Endodermal cell (in vitro differentiated cells): ENCODE results near the gene PTMS. TPM values are rescaled to one million over a fixed set of nuclear protein-coding genes. Genes with fewer than 3 reads are reported as not detected.

ENCODE experiments used
- DNase-seq: peaks from one replicate; pipeline ENCODE4 v3.0.0-alpha.2; 2017
- H3K27ac ChIP-seq: 2 replicates; pipeline ENCODE4 v1.5.1; 2013; ENCODE audit warnings: mild to moderate bottlenecking, low read depth, low read length, moderate library complexity
- H3K27me3 ChIP-seq: 2 replicates; pipeline ENCODE4 v1.6.1; 2013; ENCODE audit warnings: mild to moderate bottlenecking, low read length, moderate library complexity; ENCODE audit not compliant: insufficient read depth, control insufficient read depth, poor library complexity, severe bottlenecking
- H3K36me3 ChIP-seq: 2 replicates; pipeline ENCODE4 v1.7.0; 2013; ENCODE audit warnings: mild to moderate bottlenecking, low read length, moderate library complexity; ENCODE audit not compliant: control insufficient read depth, insufficient read depth
- H3K4me1 ChIP-seq: one replicate; pipeline ENCODE4 v1.7.0; 2013; ENCODE audit warnings: low read length; ENCODE audit not compliant: control insufficient read depth, insufficient read depth
- H3K4me3 ChIP-seq: 2 replicates; pipeline ENCODE4 v1.5.1; 2013; ENCODE audit warnings: mild to moderate bottlenecking, low read length, moderate library complexity
- H3K9ac ChIP-seq: 2 replicates; pipeline ENCODE4 v1.6.1; 2013; ENCODE audit warnings: mild to moderate bottlenecking, low read length, moderate library complexity; ENCODE audit not compliant: poor library complexity, severe bottlenecking; ENCODE audit errors: extremely low read depth
- H3K9me3 ChIP-seq: 2 replicates; pipeline ENCODE4 v1.6.1; 2013; ENCODE audit warnings: mild to moderate bottlenecking, low read length, moderate library complexity; ENCODE audit not compliant: control insufficient read depth
- H3K27ac Mint-ChIP-seq: 2 replicates; pipeline ENCODE4 v1.8.0; 2020; ENCODE audit warnings: mixed read lengths
- H3K27me3 Mint-ChIP-seq: 2 replicates; pipeline ENCODE4 v1.8.0; 2021; ENCODE audit warnings: mild to moderate bottlenecking, mixed read lengths; ENCODE audit not compliant: insufficient read depth
- H3K36me3 Mint-ChIP-seq: 2 replicates; pipeline ENCODE4 v1.8.0; 2020; ENCODE audit warnings: low read depth, mixed read lengths
- H3K4me1 Mint-ChIP-seq: 2 replicates; pipeline ENCODE4 v1.8.0; 2020; ENCODE audit warnings: mixed read lengths
- H3K4me3 Mint-ChIP-seq: 2 replicates; pipeline ENCODE4 v1.8.0; 2020; ENCODE audit warnings: mild to moderate bottlenecking, moderate library complexity, mixed read lengths
- H3K9me3 Mint-ChIP-seq: 2 replicates; pipeline ENCODE4 v1.8.0; 2020; ENCODE audit warnings: mild to moderate bottlenecking, mixed read lengths
- CTCF ChIP-seq: fragments of 200-600 bp; sonication (generic); conservative IDR thresholded peaks from 2 replicates; pipeline ENCODE4 v1.5.0; 2021; ENCODE audit warnings: antibody characterized with exemption, mild to moderate bottlenecking
- WGBS, 2 experiments: methylation state at CpG; one replicate each; pipeline versions ENCODE4 v1.1.5 to v1.1.7; 2013; ENCODE audit warnings: missing lambda C conversion rate in 2 of 2, mixed read lengths in 1 of 2; ENCODE audit not compliant: insufficient coverage in 1 of 2, insufficient read length in 1 of 2; 5-methylcytosine and 5-hydroxymethylcytosine counted together
- total RNA-seq, 2 donors: library from RNA; stranded (reverse); fragmentation: NEBNext Ultra II Directional in 1 of 2; extraction: Animal tissue kit (Norgen Biotek cat#: 25700) in 1 of 2; gene quantifications; 2 replicates in 1 of 2; 3 replicates in 1 of 2; pipeline ENCODE4 v1.2.1, GENCODE V29; 2021

PTMS gene
- total RNA-seq, 2 donors from 2014 or later: 637 to 888 TPM

- no peak overlapping the region for H3K27ac Mint-ChIP-seq
- TF ChIP-seq CTCF: no peak
- H3K4me3 ChIP-seq: no peak overlapping the region
- H3K4me1 Mint-ChIP-seq: peaks cover 53% of the 10 kb centered on the region
- no peak overlapping the region for H3K9ac ChIP-seq
- H3K36me3 ChIP-seq: peaks cover 20% of the 10 kb centered on the region
- no peak overlapping the region for H3K4me3 Mint-ChIP-seq
- H3K27me3 Mint-ChIP-seq: peaks cover 84% of the 10 kb centered on the region
- H3K4me1 ChIP-seq: peaks cover 13% of the 10 kb centered on the region
- H3K36me3 Mint-ChIP-seq: peaks cover 42% of the 10 kb centered on the region
- WGBS, 2 experiments: 88 to 92% methylated on average over 13 to 16 of the region's 16 CpGs
- no peak for DNase-seq
- no peaks in the 10 kb centered on the region for H3K9me3 Mint-ChIP-seq
- no peaks in the 10 kb centered on the region for H3K9me3 ChIP-seq
- H3K27me3 ChIP-seq: peaks cover 17% of the 10 kb centered on the region
- H3K27ac ChIP-seq: no peak overlapping the region
These were observed 9.3 kb downstream of the PTMS start for GRCh38 chr12:6775185-6776174.

GRCh38 chr12:6777386-6777785 lies 11.2 kb downstream of the PTMS start:
- peaks cover 6% of the 10 kb centered on the region for H3K36me3 ChIP-seq
- no peak overlapping the region for H3K4me3 ChIP-seq
- H3K36me3 Mint-ChIP-seq: peaks cover 27% of the 10 kb centered on the region
- H3K9ac ChIP-seq: no peak overlapping the region
- H3K9me3 ChIP-seq: no peaks in the 10 kb centered on the region
- 87 to 90% methylated on average over 5 of the region's 5 CpGs for WGBS, 2 experiments
- H3K27me3 ChIP-seq: peaks cover 17% of the 10 kb centered on the region
- peaks cover 50% of the 10 kb centered on the region for H3K4me1 Mint-ChIP-seq
- H3K27ac Mint-ChIP-seq: no peak overlapping the region
- no peak for DNase-seq
- H3K27me3 Mint-ChIP-seq: peaks cover 71% of the 10 kb centered on the region
- no peak overlapping the region for H3K27ac ChIP-seq
- H3K4me3 Mint-ChIP-seq: no peak overlapping the region
- H3K4me1 ChIP-seq: peaks cover 13% of the 10 kb centered on the region
- no peak for TF ChIP-seq CTCF
- no peaks in the 10 kb centered on the region for H3K9me3 Mint-ChIP-seq

- DNase-seq: peak; percentile 91
- 26 to 38% methylated on average over 14 of the region's 14 CpGs for WGBS, 2 experiments
- H3K27ac Mint-ChIP-seq: peak overlapping the region; percentile 69
- H3K36me3 Mint-ChIP-seq: peaks cover 26% of the 10 kb centered on the region
- Histone ChIP-seq H3K9ac (no peak overlapping the region), H3K4me1 (peaks cover 13% of the 10 kb centered on the region), H3K4me3 (peak overlapping the region; percentile 73), H3K27me3 (peaks cover 9% of the 10 kb centered on the region), H3K36me3 (peaks cover 6% of the 10 kb centered on the region), H3K9me3 (no peaks in the 10 kb centered on the region), H3K27ac (peak overlapping the region; percentile 95)
- peaks cover 69% of the 10 kb centered on the region for H3K27me3 Mint-ChIP-seq
- no peak for TF ChIP-seq CTCF
- H3K4me3 Mint-ChIP-seq: peak overlapping the region; percentile 69
- H3K4me1 Mint-ChIP-seq: peaks cover 45% of the 10 kb centered on the region
- no peaks in the 10 kb centered on the region for H3K9me3 Mint-ChIP-seq
These were observed 12.0 kb downstream of the PTMS start for GRCh38 chr12:6778217-6778573.
